ENCODE measurements around the gene OSBPL6.

GRCh38 chr2:178317811-178318210, 123.5 kb downstream of the OSBPL6 start:
- no peak for TF ChIP-seq RAD21 (CRISPR knock-in tag; IDR thresholded peaks at IDR 0.05)
- TF ChIP-seq USF2 (IDR thresholded peaks at IDR 0.05; ENCODE audit: low read depth, low read length) = no peak
- no peak for TF ChIP-seq USF2 (CRISPR knock-in tag; IDR thresholded peaks at IDR 0.05; ENCODE audit: borderline replicate concordance)
- no peak for TF ChIP-seq SP2 (CRISPR knock-in tag; IDR thresholded peaks at IDR 0.05)
- no peak for TF ChIP-seq CTCF (CRISPR knock-in tag; IDR thresholded peaks at IDR 0.05)
- no peak for TF ChIP-seq MXD3 (CRISPR knock-in tag; IDR thresholded peaks at IDR 0.05)
- no peak for TF ChIP-seq POLR2A (IDR thresholded peaks at IDR 0.05; ENCODE audit: insufficient read depth in 1 of 2, low read depth in 2 of 2, low read length in 2 of 2)
- no peak for TF ChIP-seq SKI (IDR thresholded peaks at IDR 0.05; ENCODE audit: partially characterized antibody)
- no peak for TF ChIP-seq NR2F1 (CRISPR knock-in tag; IDR thresholded peaks at IDR 0.05)
- TF ChIP-seq ZNF558 (CRISPR knock-in tag; IDR thresholded peaks at IDR 0.05; ENCODE audit: borderline replicate concordance) = no peak
- TF ChIP-seq STAT6 (CRISPR knock-in tag; IDR thresholded peaks at IDR 0.05; ENCODE audit: borderline replicate concordance) = no peak
- no peak for TF ChIP-seq CHD4 (IDR thresholded peaks at IDR 0.05; ENCODE audit: borderline replicate concordance, low read length)
- no peak for TF ChIP-seq ZNF124 (CRISPR knock-in tag; IDR thresholded peaks at IDR 0.05)
